Measurements from ENCODE around the gene CCR4. TPM values are rescaled to one million over a fixed set of nuclear protein-coding genes. Genes with fewer than 3 reads are reported as not detected.
A peak's percentile ranks its signal among the peaks of the same experiment; 100 is the strongest.

CCR4 gene
- total and polyA plus RNA-seq, 10 of the 15 experiments (the other 5 are each of a cell fraction or from before 2014, with no cell fraction given): 0.41 to 12.4 (median 5.3) TPM

DNA sequence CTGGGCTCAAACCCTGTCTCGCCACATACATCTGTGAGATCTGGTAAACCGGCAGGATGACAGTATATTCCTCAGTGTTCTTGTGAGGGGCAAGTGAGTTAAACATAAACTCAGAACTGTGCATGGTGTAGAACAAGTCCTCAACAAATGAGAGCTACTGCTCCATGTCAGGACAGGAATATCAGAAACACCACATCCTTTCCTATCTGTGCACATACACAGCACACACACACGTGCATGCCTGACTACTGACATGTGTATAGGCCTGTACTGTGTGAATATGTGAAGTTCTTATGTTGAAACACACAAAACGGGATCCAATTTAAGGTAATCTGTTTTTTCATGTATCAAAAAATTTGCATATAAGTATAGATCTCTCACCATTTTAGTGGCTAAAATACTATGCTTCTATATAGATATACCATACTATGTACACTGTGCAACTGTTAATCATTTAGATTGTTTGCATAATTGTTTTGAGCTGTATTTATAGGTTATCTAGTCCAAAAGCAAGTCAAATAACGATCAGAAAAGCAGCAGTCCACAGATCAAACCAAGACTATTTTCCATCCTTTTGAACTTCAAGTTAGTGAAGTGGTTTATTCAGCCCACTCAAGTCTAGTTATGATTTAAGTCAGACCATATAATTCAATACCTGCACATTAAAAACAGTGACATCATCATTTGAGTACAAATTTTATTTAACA is 44.8 kb downstream of the CCR4 start:
- peak; percentile 59; the same call in 1 of the 2 replicates for TF ChIP-seq FOXM1 (IDR thresholded peaks at IDR 0.05; ENCODE audit: low read depth, low read length)
- 0 out of 2 replicates have a peak, but pooled peaks have one; percentile 20 for TF ChIP-seq MEF2A (IDR thresholded peaks at IDR 0.05; ENCODE audit: insufficient read depth, low read depth, low read length)
- peak; percentile 94 for TF ChIP-seq TCF7 (IDR thresholded peaks at IDR 0.05; ENCODE audit: borderline replicate concordance)
- TF ChIP-seq ZNF207 (IDR thresholded peaks at IDR 0.05; ENCODE audit: borderline replicate concordance): no peak
- no peak for TF ChIP-seq SRF (IDR thresholded peaks at IDR 0.05; ENCODE audit: low read depth in 2 of 2, low read length in 2 of 2)
- TF ChIP-seq IRF4 (IDR thresholded peaks at IDR 0.05; ENCODE audit: low read depth, low read length): 0 out of 2 replicates have a peak, but pooled peaks have one; percentile 24
- TF ChIP-seq IKZF1 (conservative IDR thresholded peaks at IDR 0.05): no peak
- TF ChIP-seq NFIC (IDR thresholded peaks at IDR 0.05; ENCODE audit: low read depth, low read length): peak; percentile 83; the same call in 1 of the 2 replicates
- peak; percentile 83 for TF ChIP-seq JUNB (IDR thresholded peaks at IDR 0.05)
- TF ChIP-seq IKZF2 (IDR thresholded peaks at IDR 0.05): no peak
- TF ChIP-seq GABPA (IDR thresholded peaks at IDR 0.05; ENCODE audit: low read depth): peak; percentile 36; the same call in 1 of the 2 replicates
- peak; percentile 24; the same call in 1 of the 2 replicates for TF ChIP-seq CREM (IDR thresholded peaks at IDR 0.05; ENCODE audit: low read depth)
- peak; percentile 82 for TF ChIP-seq ATF7 (IDR thresholded peaks at IDR 0.05; ENCODE audit: low read depth)
- TF ChIP-seq BCL11A (IDR thresholded peaks at IDR 0.05; ENCODE audit: low read depth, low read length): no peak
- TF ChIP-seq ZNF384 (IDR thresholded peaks at IDR 0.05; ENCODE audit: borderline replicate concordance, low read depth, low read length): no peak
- TF ChIP-seq KAT2A (conservative IDR thresholded peaks at IDR 0.05; ENCODE audit: control insufficient read depth, low read depth, low read length): no peak
- TF ChIP-seq RUNX3 (IDR thresholded peaks at IDR 0.05; ENCODE audit: low read length): peak; percentile 85
- TF ChIP-seq, protein P1, sequence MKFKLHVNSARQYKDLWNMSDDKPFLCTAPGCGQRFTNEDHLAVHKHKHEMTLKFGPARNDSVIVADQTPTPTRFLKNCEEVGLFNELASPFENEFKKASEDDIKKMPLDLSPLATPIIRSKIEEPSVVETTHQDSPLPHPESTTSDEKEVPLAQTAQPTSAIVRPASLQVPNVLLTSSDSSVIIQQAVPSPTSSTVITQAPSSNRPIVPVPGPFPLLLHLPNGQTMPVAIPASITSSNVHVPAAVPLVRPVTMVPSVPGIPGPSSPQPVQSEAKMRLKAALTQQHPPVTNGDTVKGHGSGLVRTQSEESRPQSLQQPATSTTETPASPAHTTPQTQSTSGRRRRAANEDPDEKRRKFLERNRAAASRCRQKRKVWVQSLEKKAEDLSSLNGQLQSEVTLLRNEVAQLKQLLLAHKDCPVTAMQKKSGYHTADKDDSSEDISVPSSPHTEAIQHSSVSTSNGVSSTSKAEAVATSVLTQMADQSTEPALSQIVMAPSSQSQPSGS (IDR thresholded peaks at IDR 0.05; ENCODE audit: low read length): peak; percentile 87
- TF ChIP-seq, protein P2, sequence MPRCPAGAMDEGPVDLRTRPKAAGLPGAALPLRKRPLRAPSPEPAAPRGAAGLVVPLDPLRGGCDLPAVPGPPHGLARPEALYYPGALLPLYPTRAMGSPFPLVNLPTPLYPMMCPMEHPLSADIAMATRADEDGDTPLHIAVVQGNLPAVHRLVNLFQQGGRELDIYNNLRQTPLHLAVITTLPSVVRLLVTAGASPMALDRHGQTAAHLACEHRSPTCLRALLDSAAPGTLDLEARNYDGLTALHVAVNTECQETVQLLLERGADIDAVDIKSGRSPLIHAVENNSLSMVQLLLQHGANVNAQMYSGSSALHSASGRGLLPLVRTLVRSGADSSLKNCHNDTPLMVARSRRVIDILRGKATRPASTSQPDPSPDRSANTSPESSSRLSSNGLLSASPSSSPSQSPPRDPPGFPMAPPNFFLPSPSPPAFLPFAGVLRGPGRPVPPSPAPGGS (IDR thresholded peaks at IDR 0.05; ENCODE audit: borderline replicate concordance, insufficient read depth, low read depth, low read length, poor library complexity, severe bottlenecking): no peak
- TF ChIP-seq MTA3 (IDR thresholded peaks at IDR 0.05; ENCODE audit: borderline replicate concordance, low read length): peak; percentile 59; the same call in 1 of the 2 replicates

More for the DNA sequence above, 44.8 kb downstream of the CCR4 start:
- no peak overlapping the region for H3K27ac ChIP-seq (ENCODE audit: control insufficient read depth, insufficient read depth)
- intact Hi-C loops (cut with micrococcal nuclease; ENCODE audit: unreplicated experiment): no loop called here
- in situ Hi-C loops (cut with MboI): no loop called here
- no peaks in the 10 kb centered on the region for H3K36me3 ChIP-seq (ENCODE audit: control insufficient read depth in 2 of 2, insufficient read depth in 2 of 2, low read length in 1 of 2)
- H3K79me2 ChIP-seq (ENCODE audit: control insufficient read depth, insufficient read depth, low read length): no peaks in the 10 kb centered on the region
- 57% methylated on average over 5 of the region's 5 CpGs for WGBS (ENCODE audit: insufficient coverage, insufficient replicate concordance, low lambda C conversion rate, missing lambda C conversion rate)
- no peaks in the 10 kb centered on the region for H4K20me1 ChIP-seq (ENCODE audit: control insufficient read depth, insufficient read depth)
- DNase-seq (ENCODE audit: low read depth, low spot score) (no peak), FAIRE-seq (no peak), ATAC-seq (no peak)
- SMC1A ChIA-PET (ENCODE audit: uncharacterized antibody, unreplicated experiment): no interaction called here
- RAD21 ChIA-PET (ENCODE audit: unreplicated experiment): no interaction called here
- no peaks in the 10 kb centered on the region for H3K27me3 ChIP-seq (replicated peaks in 1 of 2; ENCODE audit: control insufficient read depth in 2 of 2, insufficient read depth in 2 of 2, low read length in 1 of 2)
- H3K9me3 ChIP-seq (replicated peaks; ENCODE audit: control insufficient read depth, insufficient read depth, low read length): no peaks in the 10 kb centered on the region
- CTCF ChIA-PET: no interaction called here
- H3K4me1 ChIP-seq (ENCODE audit: control insufficient read depth, insufficient read depth, low read length): peaks cover 6% of the 10 kb centered on the region
- POLR2A ChIA-PET: no interaction called here
- H3K4me2 ChIP-seq (ENCODE audit: control insufficient read depth, insufficient read depth): no peak overlapping the region
- H3K9ac ChIP-seq (ENCODE audit: control insufficient read depth, insufficient read depth, low read length): no peak overlapping the region
- no TSS peak for BruUV-seq (replicated peaks)
- H2AFZ ChIP-seq (ENCODE audit: control insufficient read depth, low read depth, low read length): no peak overlapping the region
- no peak overlapping the region for H3K4me3 ChIP-seq

Data from GM12878 (cell line).